ENCODE measurements around the gene PEX26. TPM values are rescaled to one million over a fixed set of nuclear protein-coding genes. Genes with fewer than 3 reads are reported as not detected.
"Not testable (repeated sequence)": the region's sequence is repeated elsewhere in the genome, so short reads cannot be mapped to it uniquely, and the experiment has no call there.

Gene PEX26
- total RNA-seq, 1 donor from 2014 or later = 35.2 TPM

- no peak overlapping the region for H3K27ac Mint-ChIP-seq
- ATAC-seq (ENCODE audit: low read depth) = no peak
- TF ChIP-seq CTCF (IDR thresholded peaks at IDR 0.05) = no peak
- peaks cover 71% of the 10 kb centered on the region for H3K4me1 Mint-ChIP-seq
- H3K9me3 Mint-ChIP-seq = no peaks in the 10 kb centered on the region
- H3K36me3 Mint-ChIP-seq (ENCODE audit: low read depth) = no peaks in the 10 kb centered on the region
- H3K4me3 Mint-ChIP-seq = no peak overlapping the region
- ChIA-PET POLR2A (interaction anchor here (2.0 to 3.5 kb wide), 2 partner anchors 8 to 14 kb away, joined by 7 to 12 read pairs; no protein-coding TSS in a partner anchor), CTCF (interaction anchor here (1.2 to 2.3 kb wide), 5 partner anchors 10 to 106 kb away, joined by 3 to 9 read pairs (median 6); partner anchors contain the start of gene MICAL3)
- DNase-seq = no peak
- H3K27me3 Mint-ChIP-seq = no peaks in the 10 kb centered on the region
- intact Hi-C loops (cut with micrococcal nuclease) = loop anchor here (10.0 kb wide), 1 partner anchor 986 kb away; the partner anchor contains the start of gene IL17RA
These were observed 7.1 kb upstream of the PEX26 start for GRCh38 chr22:18070556-18071306.

- Mint-ChIP-seq H3K4me3 (peak overlapping the region; percentile 44), H3K27ac (peak overlapping the region; percentile 63), H3K4me1 (peaks cover 71% of the 10 kb centered on the region)
- intact Hi-C loops (cut with micrococcal nuclease) = loop anchor here (10.0 kb wide), 1 partner anchor 987 kb away; the partner anchor contains the start of gene IL17RA
- ChIA-PET CTCF (interaction anchor here (1.2 to 2.3 kb wide), 5 partner anchors 10 to 107 kb away, joined by 3 to 9 read pairs (median 6); partner anchors contain the start of gene MICAL3), POLR2A (interaction anchor here (0.7 to 3.5 kb wide), 7 partner anchors 9 to 241 kb away, joined by 3 to 12 read pairs (median 6); no protein-coding TSS in a partner anchor)
- ATAC-seq (ENCODE audit: low read depth); H3K27me3 Mint-ChIP-seq; H3K9me3 Mint-ChIP-seq; DNase-seq; H3K36me3 Mint-ChIP-seq (ENCODE audit: low read depth): not testable (repeated sequence)
These were observed 6.4 kb upstream of the PEX26 start for GRCh38 chr22:18071307-18071967.

GRCh38 chr22:18071968-18072310 is 5.9 kb upstream of the PEX26 start:
- DNase-seq = no peak
- Mint-ChIP-seq H3K27me3 (no peaks in the 10 kb centered on the region), H3K36me3 (ENCODE audit: low read depth) (no peaks in the 10 kb centered on the region), H3K4me1 (peaks cover 71% of the 10 kb centered on the region), H3K4me3 (peak overlapping the region; percentile 44), H3K27ac (peak overlapping the region; percentile 63), H3K9me3 (no peaks in the 10 kb centered on the region)
- no peak for ATAC-seq (ENCODE audit: low read depth)
- ChIA-PET CTCF (interaction anchor here (1.2 to 6.5 kb wide), 6 partner anchors 11 to 241 kb away, joined by 3 to 159 read pairs (median 6); partner anchors contain the start of gene MICAL3), POLR2A (interaction anchor here (0.6 to 3.5 kb wide), 8 partner anchors 9 to 242 kb away, joined by 3 to 12 read pairs (median 5); partner anchors contain the start of gene USP18)
- intact Hi-C loops (cut with micrococcal nuclease) = loop anchor here (10.0 kb wide), 1 partner anchor 987 kb away; the partner anchor contains the start of gene IL17RA
- TF ChIP-seq CTCF (IDR thresholded peaks at IDR 0.05) = no peak

GRCh38 chr22:18073467-18073866 is 4.3 kb upstream of the PEX26 start:
- ChIA-PET POLR2A (interaction anchor here (5.5 to 6.3 kb wide), 2 partner anchors 16 to 71 kb away, joined by 50 to 66 read pairs; no protein-coding TSS in a partner anchor), CTCF (interaction anchor here (0.9 to 6.5 kb wide), 2 partner anchors 17 to 242 kb away, joined by 3 to 159 read pairs; no protein-coding TSS in a partner anchor)
- no peak for DNase-seq
- Mint-ChIP-seq H3K27me3 (no peaks in the 10 kb centered on the region), H3K4me1 (peaks cover 67% of the 10 kb centered on the region), H3K9me3 (no peaks in the 10 kb centered on the region), H3K27ac (no peak overlapping the region), H3K4me3 (no peak overlapping the region), H3K36me3 (ENCODE audit: low read depth) (peaks cover 6% of the 10 kb centered on the region)
- ATAC-seq (ENCODE audit: low read depth) = no peak
- intact Hi-C loops (cut with micrococcal nuclease) = loop anchor here (10.0 kb wide), 1 partner anchor 989 kb away; the partner anchor contains the start of gene IL17RA
- TF ChIP-seq CTCF (IDR thresholded peaks at IDR 0.05) = no peak

GRCh38 chr22:18073927-18074326 is 3.9 kb upstream of the PEX26 start:
- H3K27ac Mint-ChIP-seq; DNase-seq; H3K36me3 Mint-ChIP-seq (ENCODE audit: low read depth); H3K4me3 Mint-ChIP-seq; ATAC-seq (ENCODE audit: low read depth); H3K9me3 Mint-ChIP-seq; H3K27me3 Mint-ChIP-seq: not testable (repeated sequence)
- ChIA-PET POLR2A (interaction anchor here (5.5 to 6.3 kb wide), 2 partner anchors 16 to 72 kb away, joined by 50 to 66 read pairs; no protein-coding TSS in a partner anchor), CTCF (interaction anchor here (0.9 to 6.5 kb wide), 3 partner anchors 17 to 331 kb away, joined by 3 to 159 read pairs (median 40); no protein-coding TSS in a partner anchor)
- intact Hi-C loops (cut with micrococcal nuclease) = loop anchor here (10.0 kb wide), 1 partner anchor 989 kb away; the partner anchor contains the start of gene IL17RA
- peaks cover 66% of the 10 kb centered on the region for H3K4me1 Mint-ChIP-seq

Measured in activated B cell treated with CpG ODN at 0.5 μM for 24 hours (primary cell).